GM21825 (cell line): Measurements from ENCODE around the gene MUC5B.

Experiments used
- ATAC-seq: cut with Tn5 transposase; IDR thresholded peaks from one replicate; pipeline ENCODE4 v1.9.1; 2021; ENCODE audit warnings: mild to moderate bottlenecking, moderate library complexity; ENCODE audit not compliant: unreplicated experiment

The MUC5B gene

DNA sequence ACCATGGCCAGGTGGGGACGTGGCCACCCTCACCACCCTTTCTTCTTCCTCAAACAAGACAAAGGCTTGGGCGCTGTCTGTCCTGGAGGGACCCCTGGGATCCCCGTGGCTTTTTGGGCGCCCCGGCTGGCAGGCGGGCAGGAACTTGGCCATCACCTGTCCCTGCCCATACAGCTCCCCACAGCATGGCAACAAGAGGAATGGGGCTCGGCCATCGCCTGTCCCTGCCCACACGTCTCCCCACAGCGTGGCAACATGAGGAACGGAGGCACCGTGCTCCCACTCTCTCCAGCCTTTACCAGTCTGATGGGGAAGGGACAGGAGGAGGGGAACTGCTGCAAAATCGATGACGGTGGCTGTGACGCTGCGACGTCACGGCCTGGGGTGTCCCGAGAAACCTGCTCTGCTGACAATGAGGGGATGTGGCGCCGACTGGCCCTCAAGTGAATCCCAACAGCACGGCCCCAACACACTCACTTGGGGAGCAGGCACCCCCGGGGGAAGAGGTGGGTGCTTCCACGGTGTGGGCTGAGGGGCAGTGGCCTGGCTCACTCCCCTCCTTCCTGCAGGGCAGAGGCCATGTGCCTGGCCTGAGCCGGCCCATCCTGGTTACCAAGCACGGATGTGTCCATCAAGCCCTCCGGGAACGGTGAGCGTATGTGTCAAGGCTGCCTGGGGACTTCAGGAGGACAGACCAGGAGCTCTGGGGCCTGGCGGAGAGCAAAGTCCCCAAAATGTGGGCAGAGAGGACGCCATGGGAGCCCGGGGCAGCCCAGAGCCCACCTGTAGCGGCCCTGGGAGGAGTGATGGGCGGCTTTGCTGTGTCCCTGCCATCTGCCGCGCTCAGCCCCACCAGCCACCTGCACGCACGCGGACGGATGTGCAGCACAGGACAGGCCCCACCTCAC, 56.2 kb downstream of the MUC5B start:
- ATAC-seq: no peak

DNA sequence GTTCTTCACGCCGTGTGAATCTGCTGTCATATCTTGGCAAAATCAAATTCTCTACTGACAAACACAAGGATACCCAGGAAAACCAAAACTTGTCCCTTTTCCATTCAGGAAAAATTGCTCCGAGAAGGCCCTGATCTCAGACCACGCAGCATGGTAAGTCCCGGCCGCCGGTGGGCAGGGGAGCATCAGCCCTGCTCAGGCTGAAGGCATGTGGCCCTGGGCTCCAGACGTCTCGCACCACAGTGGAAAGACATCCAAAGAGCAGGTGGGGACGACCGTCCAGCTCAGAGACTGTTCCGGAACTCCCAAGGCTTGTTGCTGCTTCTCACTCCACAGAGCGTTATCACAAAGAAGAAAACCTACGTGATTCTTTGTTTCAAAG, 56.8 kb downstream of the MUC5B start:
- ATAC-seq: no peak

DNA sequence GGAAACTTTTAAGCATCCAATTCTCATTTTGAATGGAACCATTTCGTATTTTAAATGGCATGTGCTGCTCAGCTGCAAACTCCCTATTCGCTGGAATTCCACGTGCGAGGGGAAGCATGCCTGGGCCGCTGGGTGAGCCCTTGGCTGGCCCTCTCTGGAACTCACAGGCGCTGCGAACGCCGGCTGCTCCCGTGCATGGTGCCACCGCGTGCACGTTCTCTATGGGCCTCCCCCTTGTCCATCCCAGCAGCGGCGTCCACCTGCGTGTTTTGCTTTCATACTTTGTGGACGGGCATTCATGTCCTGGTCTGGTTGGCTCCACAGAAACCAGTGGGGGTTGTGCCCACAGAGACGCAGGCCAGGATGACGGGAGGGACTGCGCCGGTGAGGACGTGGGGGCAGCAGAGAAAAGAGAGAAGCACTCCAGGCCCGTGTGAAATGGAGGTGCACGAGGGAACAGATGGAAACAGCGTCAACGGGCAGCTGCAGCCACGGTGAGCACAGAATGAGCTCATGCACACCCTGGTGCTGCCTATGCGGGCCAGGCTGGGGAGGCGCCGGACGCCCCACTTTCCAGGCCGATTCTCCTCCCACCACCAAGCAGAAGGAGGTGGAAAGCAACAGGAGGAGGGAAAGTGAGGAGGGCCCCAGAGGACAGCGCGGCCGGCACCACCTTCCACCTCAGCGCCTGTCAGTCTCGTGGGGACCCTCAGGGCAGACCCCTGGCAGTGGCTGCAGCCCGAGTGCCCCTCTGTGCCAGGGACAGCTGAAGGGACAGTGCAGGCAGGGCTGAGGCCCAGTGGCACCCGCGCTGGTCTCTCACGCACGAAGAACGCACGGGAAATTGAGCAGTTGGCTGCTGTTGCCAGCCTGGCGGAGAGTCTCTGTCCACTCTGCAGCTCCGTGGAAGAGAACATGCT, 57.5 kb downstream of the MUC5B start:
- no peak for ATAC-seq

DNA sequence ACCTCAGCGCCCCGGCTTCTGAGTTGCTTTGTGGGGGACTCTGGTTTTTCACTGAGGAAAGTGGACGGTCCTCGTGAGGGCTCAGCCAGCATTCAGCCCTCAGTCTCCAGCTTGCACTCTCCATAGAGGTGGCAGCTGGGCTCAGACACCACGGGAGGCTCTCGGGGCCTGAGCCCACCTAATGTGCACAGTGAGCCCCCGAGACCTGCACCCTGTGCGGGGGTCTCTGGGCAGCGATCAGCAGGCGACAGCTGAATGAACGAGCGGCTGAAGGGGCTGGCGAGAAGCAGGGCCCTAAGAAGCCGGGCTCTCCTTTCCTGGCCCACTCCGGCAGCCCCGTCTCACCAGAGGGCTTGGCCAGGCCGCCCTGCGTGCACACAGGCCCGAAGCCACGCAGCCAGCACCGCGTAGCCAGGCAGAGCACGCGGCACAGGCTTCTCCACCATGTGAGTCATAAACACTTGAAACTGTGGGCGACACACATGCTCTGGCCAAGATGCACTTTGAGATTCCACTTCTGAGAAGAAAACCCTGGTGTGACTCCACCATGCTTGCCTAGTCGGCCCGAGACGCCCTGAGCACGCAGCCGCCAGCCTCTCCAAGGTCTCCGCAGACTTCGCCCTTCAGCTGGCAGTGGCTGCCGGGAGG, 58.6 kb downstream of the MUC5B start:
- ATAC-seq: no peak

DNA sequence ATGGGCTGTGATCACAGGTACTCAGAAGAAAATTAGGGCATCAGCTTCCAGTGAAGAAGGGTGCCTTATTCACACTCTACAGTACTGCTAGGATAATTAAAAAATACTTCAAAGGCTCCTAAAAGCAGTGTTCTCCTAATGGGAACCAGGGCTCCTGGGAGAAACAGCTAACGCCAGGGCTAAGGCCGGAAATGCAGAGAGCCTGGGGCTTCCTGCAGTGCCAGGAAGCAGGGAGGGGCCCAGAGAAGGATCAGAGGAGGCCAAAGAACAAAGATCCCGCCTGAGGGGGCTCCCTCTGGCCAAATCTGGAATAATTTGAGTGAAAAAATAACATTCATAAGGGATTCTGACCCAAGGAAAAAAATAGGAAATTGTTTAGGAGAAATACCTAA, 59.1 kb downstream of the MUC5B start:
- no peak for ATAC-seq

DNA sequence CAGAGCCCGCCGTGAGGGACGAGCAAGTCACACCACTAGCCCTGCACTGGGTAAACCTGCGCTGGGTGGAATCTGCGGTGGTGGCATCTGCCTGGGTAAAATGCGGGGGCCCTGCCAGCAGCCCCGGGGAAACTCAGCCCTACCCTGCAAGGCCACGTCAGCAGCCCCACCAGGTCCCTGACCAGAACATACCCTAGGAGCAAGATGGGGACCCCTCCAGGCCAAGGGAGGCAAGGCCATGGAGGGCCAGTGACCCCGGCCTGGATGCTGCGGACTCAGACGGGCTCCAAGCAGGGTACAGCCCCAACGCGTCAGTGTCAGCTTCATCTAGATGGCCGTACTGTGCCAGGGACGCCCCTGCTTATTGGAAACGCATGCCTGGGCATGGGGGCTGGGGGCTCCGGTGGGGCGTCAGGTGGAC, 60.2 kb downstream of the MUC5B start:
- ATAC-seq: no peak

DNA sequence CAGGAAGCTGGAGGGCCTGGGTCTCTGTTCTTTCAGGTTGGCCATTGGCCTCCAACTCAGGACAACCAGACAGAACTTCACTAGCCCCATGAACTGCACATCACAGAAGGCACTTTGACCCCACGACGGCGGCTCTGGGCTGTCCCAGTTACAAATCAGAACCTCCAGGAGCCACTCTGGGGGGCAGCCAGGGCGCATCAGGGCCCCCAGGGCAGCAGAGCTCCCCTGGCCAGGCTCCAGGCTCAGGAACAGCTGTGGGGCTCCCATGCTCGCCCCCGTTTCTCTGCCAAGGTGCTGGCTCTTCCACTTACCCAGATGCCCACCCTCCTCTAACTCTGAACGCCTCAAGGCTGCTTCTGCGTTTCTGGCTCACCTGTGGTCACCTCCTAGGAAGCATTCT, 61.0 kb downstream of the MUC5B start:
- no peak for ATAC-seq

DNA sequence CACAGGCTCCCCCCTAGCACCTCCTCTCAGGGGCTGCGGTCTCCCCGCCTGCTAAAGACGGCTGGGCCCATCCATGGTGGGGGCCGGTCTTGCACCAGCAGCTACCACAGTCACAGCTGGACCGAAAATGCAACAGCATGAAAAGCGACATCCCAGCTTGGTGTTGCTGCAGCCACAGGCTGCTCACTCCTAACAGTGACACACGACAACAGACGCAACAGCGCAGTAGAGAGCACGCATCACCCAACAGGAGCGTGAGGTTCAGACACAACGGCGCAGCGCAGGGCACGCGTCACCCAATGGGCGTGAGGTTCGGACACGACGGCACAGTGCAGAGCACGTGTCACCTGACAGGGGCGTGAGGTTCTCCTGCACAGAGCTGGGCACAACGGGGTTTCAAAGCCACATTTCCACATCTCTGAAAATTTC, 62.5 kb downstream of the MUC5B start:
- ATAC-seq: no peak

DNA sequence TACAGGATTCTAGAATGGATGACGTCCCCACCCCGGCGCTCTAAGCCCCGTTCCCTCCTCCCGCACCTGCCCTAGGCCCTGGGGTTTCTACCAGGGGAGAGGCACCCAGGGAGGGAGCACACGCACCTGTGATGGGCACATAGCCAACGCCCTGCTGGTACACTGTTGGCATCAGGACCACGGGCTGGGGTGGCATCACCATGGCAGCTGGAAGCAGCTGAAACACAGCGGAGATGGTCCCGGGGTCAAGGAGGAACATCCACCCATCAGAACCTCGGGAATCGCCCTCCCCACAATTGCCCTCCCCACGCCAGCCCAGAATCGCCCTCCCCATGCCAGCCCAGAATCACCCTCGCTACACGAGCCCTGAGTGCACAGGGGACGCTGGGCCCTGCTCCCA, 63.0 kb downstream of the MUC5B start:
- ATAC-seq: no peak

DNA sequence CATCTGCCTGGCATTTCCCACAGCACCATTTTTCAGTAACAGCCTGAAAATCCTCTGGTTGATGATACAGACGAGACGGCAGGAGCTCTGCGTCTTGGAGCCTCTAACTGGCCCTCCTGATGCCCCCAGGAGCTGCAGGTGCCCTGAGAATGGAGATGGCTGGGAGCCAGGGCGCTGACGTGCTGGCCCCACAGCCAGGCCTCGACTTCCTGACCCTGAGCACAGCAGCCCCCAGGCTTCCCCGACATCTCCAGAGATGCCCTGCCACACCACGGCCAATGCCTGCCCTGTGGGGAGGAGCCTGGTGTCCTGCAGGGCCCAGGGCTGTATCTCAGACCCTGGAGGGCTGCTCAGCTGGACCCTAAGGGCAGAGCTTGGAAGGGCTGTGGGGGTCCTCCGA, 65.1 kb downstream of the MUC5B start:
- ATAC-seq: no peak

DNA sequence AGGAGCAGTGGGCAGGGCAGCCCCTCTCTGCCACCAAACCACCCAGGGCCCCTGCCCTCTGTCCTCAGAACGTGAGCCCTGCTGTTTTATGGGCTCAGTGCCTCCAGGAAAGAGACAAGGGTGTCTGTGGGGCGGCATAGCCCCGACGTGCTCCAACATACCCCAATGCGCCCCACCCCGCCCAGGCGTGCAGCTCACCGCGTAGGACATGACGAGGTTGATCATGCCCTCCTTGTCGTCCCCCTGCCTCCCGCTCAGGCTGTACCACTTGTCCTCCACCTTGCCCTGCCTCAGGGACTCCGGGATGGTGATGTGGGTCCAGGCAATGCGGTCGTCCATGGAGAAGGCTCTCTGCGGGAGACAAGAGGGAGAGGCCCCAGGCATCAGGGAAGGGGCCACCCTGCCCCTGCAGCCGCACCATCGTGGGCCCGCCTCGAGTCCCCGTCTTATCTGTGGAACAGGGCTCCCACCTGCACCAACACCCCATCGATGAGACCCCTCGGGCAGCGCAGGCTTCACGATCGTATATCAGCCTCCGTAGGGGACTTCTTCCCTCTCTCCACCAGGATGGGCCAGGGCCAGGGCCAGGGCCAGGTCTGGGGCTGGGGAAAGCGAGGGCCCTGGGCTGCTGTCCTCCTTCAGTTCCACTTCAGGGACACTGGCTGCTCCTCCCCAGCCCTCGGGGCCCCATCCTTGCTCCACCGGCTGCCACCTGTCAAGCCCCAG, 65.7 kb downstream of the MUC5B start:
- no peak for ATAC-seq

DNA sequence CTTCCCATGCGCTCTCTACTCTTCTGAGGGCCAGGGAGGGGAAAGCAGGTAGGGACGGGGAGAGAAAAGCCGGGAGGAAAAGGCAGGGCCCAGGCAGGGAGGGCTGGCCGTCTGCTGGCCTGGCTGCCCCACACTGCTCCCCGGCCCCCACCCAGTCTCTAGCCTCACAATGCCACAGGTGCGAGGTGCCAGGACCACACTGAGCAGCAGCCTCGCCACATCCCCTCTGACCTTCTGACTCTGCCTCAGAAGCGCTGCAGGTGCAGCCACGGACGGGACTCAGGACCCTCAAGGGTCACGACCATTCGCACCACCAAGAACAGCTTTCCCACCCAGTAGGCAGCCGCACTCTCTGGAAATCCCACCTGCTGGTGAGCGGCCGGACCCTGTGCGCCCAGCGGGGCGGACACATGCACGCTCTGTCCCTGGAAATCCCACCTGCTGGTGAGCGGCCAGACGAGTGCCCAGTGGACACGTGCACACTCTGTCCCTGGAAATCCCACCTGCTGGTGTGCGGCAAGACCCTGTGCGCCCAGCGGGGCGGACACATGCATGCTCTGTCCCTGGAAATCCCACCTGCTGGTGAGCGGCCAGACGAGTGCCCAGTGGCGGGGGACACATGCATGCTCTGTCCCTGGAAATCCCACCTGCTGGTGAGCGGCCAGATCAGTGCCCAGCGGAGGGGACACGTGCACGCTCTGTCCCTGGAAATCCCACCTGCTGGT, 66.5 kb downstream of the MUC5B start:
- ATAC-seq: no peak

DNA sequence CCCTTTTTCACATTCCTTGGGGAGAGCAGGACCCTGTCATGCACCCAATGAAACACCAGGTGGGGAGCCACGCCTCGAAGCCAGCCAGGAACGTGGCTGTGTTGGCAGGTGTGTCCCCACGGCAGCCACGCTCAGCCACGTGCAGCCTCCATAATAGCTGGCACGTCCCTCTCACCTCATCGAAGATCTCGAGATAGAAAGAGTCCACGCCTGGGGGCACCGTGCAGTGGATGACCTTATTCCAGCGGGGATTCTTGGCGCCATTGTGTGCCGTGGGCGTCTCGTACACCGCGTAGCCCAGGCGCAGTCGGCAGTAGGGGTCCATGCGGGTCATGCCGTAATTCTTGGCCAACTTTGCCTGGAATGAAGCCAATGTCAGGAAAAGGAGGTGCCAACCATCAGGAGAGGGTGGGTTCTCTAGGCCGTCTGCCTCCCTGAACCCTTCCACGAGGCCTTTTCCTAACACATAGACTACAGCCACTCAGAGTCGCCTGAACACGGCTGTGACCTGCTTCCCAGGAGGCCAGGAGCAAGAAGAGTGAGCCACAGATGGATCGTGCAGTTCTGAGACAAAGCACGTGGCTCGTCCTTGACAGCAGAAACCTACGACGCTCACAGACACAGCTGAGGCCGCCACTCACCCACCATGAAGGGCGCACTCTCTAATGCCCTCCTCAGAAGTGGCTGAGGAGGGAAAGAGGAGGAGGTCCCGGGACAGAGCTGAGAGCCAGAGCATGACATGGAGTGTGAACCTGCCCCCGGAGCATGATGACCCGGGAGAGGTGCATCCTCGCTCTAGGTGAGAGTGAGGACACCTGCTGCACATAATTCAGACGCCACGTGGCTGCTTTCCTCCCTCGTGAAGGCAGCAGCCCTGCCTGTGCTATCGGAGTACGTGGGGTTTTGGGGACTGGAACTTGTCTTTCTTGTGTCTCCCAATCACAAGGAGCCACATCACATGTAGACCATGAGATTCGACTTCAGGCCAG, 67.5 kb downstream of the MUC5B start:
- ATAC-seq: no peak

DNA sequence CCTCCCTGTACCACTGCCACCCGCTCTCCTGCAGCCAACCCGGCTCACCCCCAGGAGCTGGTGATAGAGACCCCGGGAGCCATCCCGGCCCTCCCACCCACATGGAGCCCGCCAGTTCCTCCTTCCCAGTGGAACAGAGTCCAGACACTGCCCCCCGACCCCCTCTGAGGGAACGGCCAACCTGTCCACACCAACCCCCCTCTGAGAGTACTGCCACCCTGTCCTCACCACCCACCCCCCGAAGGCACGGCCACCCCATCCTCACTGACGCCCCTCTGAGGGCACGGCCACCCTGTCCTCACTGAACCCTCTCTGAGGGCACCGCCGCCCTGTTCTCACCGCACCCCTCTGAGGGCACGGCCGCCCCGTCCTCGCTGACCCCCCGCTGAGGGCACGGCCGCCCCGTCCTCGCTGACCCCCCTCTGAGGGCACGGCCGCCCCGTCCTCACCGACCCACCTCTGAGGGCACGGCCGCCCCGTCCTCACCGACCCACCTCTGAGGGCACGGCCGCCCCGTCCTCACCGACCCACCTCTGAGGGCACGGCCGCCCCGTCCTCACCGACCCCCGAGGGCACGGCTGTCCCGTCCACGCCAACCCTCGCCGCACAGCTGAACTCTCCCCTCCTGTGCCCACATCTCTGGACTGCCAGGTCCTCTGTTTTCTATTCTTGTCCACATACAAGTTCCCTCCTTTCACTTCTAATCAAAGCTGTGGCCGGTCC, 68.6 kb downstream of the MUC5B start:
- ATAC-seq: no peak

DNA sequence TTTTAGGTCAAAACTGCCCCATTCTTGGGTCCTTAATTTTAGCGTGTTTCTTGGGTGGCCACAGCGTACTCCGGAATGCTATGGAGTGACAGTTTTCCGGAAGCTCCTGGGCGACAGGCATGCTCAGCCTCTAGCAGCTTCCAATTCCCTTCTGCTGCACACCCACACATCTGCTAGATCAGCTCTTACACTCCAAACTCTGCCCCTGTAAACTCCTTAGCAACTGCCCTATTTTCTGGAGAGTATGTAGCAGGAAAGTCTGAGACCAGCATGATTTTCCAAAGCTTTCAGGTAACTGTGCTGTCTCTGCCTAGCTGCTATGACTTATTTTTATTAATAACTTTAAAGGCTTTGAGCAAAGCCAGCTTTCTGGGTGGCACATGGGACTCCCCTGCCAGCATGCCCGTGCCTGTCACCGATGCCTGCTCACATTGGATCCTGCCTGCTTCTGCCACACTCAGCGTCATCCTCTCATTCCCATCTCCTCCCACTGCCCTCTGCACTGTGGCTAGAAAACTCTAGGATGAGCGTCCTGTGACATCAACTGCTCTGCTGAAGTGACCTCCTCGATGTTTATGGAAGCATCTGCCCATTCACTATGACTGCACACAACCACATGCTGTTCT, 69.3 kb downstream of the MUC5B start:
- ATAC-seq: no peak

DNA sequence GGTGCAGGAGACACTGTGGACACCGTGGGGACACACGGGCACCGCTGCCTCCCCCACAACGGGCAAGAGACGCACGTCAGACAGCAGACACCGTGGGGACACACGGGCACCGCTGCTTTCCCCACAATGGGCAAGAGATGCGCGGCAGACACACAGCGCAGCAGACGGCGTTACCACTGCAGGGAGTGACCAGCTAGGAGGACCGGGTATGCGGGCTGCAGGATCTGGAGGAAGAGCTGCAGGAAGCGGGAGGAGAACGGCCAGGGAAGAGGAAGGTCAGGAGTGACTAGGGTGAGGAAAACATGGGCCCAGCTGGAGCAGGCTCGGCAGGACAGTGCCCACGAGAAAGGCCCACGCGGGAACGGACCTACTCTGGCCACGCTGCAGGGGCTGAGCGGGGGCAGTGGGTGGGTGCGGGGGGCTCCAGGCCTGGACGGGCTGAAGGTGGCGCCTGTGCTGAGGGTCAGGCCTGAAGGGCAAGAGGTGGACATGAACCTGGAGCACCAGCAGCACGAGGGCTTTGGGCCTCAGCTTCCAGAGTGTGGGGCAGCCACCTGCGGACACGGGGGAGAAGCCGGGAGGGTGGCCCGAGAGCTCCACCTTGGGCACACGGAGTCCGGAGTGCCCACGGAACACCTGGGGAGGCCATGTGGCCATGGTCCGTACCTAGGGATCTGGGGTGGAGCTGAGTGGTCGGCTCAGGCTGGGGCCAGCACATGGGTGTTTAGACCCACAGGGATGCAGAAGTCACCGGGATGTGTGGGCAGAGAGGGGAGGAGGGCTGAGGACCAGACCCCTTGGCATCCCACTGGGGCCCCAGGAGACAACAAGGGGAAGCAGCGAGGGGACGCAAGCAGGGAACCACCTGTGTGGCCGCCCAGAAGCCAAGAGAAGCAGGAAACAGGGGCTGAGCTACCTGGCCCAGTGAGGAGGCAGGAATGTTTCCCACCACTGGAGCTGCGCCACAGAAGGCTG, 70.1 kb downstream of the MUC5B start:
- no peak for ATAC-seq

DNA sequence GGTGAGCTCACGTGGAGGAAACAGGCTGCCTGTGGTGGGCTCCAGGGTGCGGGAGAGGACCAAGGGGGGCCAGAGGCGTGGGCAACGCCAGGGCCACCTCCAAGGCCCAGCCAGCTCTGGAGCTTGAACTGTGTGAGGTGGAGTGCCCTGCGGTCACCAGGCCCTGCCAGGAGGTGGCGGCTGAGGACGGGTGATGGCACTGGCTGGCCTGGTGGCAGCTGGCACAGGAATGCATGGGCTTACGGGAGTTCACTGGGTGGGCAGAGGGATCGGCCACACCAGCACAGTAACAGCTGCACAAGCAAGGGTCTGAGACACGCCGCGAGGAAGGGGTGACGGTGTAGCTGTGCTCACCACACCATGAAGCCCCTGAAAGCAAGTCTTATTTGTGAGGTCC, 70.8 kb downstream of the MUC5B start:
- ATAC-seq: no peak
